Astrocyte of the cerebellum (primary cell): ENCODE measurements around the gene TIAL1.

Experiments
- DNase-seq: peaks from one replicate; pipeline ENCODE4 v3.0.0-alpha.2; 2011; ENCODE audit warnings: low read depth
- H3K4me3 ChIP-seq: 2 replicates; pipeline ENCODE4 v1.5.1; 2011; ENCODE audit warnings: mild to moderate bottlenecking, low read depth, low read length, moderate library complexity
- in situ Hi-C: cut with HindIII; loops from 2 replicates; pipeline ENCODE4 v1.10.0; 2017; ENCODE audit warnings: low sequenced_read_pairs
- TF ChIP-seq, protein P1 (sequence below): IDR thresholded peaks from 2 replicates; pipeline ENCODE4 v1.5.1; 2012; ENCODE audit warnings: low read length, low read depth, moderate library complexity, mild to moderate bottlenecking; ENCODE audit errors: missing control alignments

The TIAL1 gene

GRCh38 chr10:119555178-119555784 is 41.5 kb downstream of the TIAL1 start:
- no peak for DNase-seq
- in situ Hi-C loops = no loop called here
- no peak overlapping the region for H3K4me3 ChIP-seq
- TF ChIP-seq, protein P1, sequence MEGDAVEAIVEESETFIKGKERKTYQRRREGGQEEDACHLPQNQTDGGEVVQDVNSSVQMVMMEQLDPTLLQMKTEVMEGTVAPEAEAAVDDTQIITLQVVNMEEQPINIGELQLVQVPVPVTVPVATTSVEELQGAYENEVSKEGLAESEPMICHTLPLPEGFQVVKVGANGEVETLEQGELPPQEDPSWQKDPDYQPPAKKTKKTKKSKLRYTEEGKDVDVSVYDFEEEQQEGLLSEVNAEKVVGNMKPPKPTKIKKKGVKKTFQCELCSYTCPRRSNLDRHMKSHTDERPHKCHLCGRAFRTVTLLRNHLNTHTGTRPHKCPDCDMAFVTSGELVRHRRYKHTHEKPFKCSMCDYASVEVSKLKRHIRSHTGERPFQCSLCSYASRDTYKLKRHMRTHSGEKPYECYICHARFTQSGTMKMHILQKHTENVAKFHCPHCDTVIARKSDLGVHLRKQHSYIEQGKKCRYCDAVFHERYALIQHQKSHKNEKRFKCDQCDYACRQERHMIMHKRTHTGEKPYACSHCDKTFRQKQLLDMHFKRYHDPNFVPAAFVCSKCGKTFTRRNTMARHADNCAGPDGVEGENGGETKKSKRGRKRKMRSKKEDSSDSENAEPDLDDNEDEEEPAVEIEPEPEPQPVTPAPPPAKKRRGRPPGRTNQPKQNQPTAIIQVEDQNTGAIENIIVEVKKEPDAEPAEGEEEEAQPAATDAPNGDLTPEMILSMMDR = no peak

GRCh38 chr10:119550827-119551226 is 45.9 kb downstream of the TIAL1 start:
- no peak for DNase-seq
- in situ Hi-C loops = no loop called here
- TF ChIP-seq, protein P1 = no peak
- no peak overlapping the region for H3K4me3 ChIP-seq

DNA sequence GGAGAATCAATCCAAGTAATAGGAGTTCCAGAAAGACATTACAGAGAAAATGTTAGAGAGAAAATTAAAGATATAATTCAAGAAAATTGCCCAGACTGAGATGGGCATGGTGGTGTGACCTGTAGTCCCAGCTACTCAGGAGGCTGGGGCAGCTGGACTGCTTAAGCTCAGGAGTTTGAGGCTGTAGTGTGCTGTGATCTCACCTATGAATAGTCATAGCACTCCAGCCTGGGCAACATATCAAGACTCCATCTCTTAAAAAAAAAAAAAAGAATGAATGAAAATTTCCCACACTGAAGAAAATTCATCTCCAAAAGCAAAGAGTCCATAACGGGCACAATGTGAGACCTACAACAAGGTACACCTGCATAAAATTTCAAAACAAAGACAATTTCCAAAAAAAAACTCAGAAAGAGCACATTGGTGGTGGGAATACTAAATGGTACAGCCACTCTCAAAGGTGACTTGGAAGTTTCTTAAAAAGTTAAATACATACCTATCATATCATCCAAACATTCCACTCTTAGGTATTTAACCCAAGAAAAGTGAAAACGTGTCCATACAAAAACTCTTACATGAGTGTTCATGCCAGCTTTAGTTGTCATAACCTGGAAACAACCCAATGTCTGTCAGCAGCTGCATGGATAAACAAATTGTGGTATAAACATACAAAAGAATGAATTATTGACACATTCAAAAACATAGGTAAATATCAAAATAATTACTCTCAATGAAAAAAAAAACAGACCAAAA is 47.3 kb downstream of the TIAL1 start:
- no peak overlapping the region for H3K4me3 ChIP-seq
- TF ChIP-seq, protein P1 = no peak
- in situ Hi-C loops = no loop called here
- no peak for DNase-seq

DNA sequence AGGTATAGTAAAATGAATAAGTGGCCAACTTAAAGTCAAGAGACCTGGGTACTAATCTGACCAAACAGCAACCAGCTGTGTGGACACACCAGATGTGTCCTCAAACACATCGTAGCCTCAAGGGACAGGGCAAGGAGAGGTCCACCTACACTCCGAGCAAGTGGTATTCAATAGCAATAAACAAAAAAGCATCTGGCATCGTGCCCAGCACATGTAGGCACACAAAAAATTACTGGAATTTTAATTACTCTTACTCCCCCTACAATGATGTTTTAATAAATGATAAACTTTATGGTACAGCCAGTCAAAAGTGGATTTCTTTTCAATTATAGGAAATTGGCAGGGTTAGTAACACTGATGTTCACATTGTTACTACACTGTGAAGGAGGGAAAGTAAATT is 50.8 kb downstream of the TIAL1 start:
- no peak overlapping the region for H3K4me3 ChIP-seq
- in situ Hi-C loops = no loop called here
- DNase-seq = no peak
- TF ChIP-seq, protein P1 = no peak

- in situ Hi-C loops = no loop called here
- TF ChIP-seq, protein P1 = no peak
- H3K4me3 ChIP-seq = no peak overlapping the region
- DNase-seq = no peak
Observed at GRCh38 chr10:119545310-119545709, 51.5 kb downstream of the TIAL1 start.

DNA sequence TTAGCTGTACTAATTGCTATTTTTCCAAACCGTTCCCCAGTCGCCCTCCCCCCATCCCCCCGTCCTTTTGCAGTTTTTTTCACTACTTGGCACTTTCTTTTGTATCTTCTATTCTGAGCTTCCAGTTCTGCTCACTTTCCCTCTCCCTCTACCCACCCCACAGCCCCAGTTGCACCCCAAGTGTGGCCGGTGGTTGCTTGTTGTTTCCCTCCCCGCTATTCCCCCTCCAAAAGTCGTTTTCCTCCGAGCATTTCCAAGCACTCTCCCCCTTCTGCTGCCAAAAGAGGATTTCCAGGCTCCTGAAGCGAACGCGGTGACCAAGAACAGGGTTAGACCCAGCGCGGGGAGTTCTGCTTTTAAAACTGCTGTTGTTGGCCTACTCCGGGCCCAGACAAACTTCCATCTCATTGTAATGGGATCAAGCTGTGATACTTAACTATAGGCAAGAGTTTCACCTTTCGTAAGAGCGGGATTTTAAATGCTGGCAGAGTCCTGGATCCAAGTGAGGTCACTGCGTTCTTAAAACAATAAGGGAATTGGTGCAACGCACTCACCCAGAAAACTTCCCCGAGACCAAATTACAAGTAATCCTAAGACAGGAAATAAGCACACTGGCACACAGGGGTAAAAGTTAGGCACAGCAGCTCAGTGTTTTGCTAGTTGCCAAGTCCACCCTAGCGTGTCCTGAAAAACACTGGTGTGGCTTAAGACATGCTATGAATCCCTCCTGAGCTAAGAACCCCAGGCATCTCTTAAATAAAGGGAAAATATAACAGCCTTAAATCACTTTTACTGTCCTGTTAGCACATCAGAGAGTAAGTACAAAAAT is 52.7 kb downstream of the TIAL1 start:
- H3K4me3 ChIP-seq = peak overlapping the region; percentile 71
- TF ChIP-seq, protein P1 = no peak
- in situ Hi-C loops = no loop called here
- DNase-seq = no peak
